ENCODE measurements around the gene CRPPA.

DNA sequence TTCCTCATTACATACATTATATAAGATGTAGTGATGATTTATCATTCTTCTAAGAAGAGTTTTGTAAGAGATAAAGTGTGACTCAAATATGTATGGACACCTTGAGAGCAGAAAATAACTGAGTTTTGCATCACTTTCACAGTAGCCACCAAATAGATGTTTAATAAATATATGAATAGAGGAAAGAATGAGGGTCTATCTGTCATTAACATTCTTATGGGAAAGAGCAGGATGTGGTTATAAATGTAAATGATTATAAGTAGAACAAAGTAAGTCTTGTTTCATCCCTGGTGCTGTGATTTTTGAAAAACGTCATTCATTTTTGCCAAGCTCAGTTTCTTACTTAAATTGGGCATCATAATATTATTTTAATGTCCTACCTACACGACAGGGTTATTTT lies 15.0 kb upstream of the CRPPA start:
- TF ChIP-seq, protein P1, sequence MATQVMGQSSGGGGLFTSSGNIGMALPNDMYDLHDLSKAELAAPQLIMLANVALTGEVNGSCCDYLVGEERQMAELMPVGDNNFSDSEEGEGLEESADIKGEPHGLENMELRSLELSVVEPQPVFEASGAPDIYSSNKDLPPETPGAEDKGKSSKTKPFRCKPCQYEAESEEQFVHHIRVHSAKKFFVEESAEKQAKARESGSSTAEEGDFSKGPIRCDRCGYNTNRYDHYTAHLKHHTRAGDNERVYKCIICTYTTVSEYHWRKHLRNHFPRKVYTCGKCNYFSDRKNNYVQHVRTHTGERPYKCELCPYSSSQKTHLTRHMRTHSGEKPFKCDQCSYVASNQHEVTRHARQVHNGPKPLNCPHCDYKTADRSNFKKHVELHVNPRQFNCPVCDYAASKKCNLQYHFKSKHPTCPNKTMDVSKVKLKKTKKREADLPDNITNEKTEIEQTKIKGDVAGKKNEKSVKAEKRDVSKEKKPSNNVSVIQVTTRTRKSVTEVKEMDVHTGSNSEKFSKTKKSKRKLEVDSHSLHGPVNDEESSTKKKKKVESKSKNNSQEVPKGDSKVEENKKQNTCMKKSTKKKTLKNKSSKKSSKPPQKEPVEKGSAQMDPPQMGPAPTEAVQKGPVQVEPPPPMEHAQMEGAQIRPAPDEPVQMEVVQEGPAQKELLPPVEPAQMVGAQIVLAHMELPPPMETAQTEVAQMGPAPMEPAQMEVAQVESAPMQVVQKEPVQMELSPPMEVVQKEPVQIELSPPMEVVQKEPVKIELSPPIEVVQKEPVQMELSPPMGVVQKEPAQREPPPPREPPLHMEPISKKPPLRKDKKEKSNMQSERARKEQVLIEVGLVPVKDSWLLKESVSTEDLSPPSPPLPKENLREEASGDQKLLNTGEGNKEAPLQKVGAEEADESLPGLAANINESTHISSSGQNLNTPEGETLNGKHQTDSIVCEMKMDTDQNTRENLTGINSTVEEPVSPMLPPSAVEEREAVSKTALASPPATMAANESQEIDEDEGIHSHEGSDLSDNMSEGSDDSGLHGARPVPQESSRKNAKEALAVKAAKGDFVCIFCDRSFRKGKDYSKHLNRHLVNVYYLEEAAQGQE (IDR thresholded peaks at IDR 0.05; ENCODE audit: insufficient read depth in 1 of 2, low read depth in 2 of 2, low read length in 2 of 2) = no peak
- TF ChIP-seq SIN3A (IDR thresholded peaks at IDR 0.05; ENCODE audit: borderline replicate concordance, insufficient read depth, low read length) (no peak), FOXP2 (optimal IDR thresholded peaks at IDR 0.05; ENCODE audit: borderline replicate concordance, extremely low read depth, extremely low read length, insufficient read depth) (no peak), POLR2AphosphoS5 (IDR thresholded peaks at IDR 0.05; ENCODE audit: low read depth, low read length) (no peak), TAF1 (IDR thresholded peaks at IDR 0.05; ENCODE audit: borderline replicate concordance, insufficient read depth, low read length) (no peak)
